IMR-90 (cell line): ENCODE measurements around the gene NEXN.

Source experiments
- CTCF ChIP-seq: conservative IDR thresholded peaks from 2 replicates; pipeline ENCODE4 v1.5.1; 2012; ENCODE audit warnings: mild to moderate bottlenecking, low read depth, low read length, improper control_type of control experiment
- POLR2A ChIP-seq: IDR thresholded peaks from 2 replicates; pipeline ENCODE4 v1.6.1; 2012; ENCODE audit warnings: mild to moderate bottlenecking, low read depth, low read length
- RAD21 ChIP-seq: IDR thresholded peaks from 2 replicates; pipeline ENCODE4 v1.6.1; 2012; ENCODE audit warnings: low read length, improper control_type of control experiment
- RCOR1 ChIP-seq: IDR thresholded peaks from 2 replicates; pipeline ENCODE4 v1.6.1; 2012; ENCODE audit warnings: mild to moderate bottlenecking, low read length, improper control_type of control experiment; ENCODE audit not compliant: insufficient replicate concordance

- TF ChIP-seq RCOR1 (no peak), CTCF (no peak), RAD21 (no peak), POLR2A (peak; percentile 26; the same call in 1 of the 2 replicates)
Observed at GRCh38 chr1:77978293-77978968, 90.0 kb downstream of the NEXN start.
